Left ventricle myocardium inferior (tissue), 1 donor: ENCODE data around the gene SLC22A12. TPM values are rescaled to one million over a fixed set of nuclear protein-coding genes. Genes with fewer than 3 reads are reported as not detected.

Experiments
- DNase-seq: peaks from one replicate; pipeline ENCODE4 v3.0.0-alpha.2; 2020
- H3K27ac ChIP-seq: fragments of 200-600 bp; replicated peaks from 2 replicates; pipeline ENCODE4 v1.8.0; 2021
- H3K27me3 ChIP-seq: fragments of 200-600 bp; 2 replicates; pipeline ENCODE4 v1.8.0; 2021; ENCODE audit warnings: low read depth
- H3K36me3 ChIP-seq: fragments of 200-600 bp; 2 replicates; pipeline ENCODE4 v1.8.0; 2021
- H3K4me1 ChIP-seq: fragments of 200-600 bp; 2 replicates; pipeline ENCODE4 v1.8.0; 2021
- H3K4me3 ChIP-seq: fragments of 200-600 bp; 2 replicates; pipeline ENCODE4 v1.8.0; 2021; ENCODE audit warnings: mild to moderate bottlenecking, moderate library complexity
- H3K9me3 ChIP-seq: fragments of 200-600 bp; replicated peaks from 2 replicates; pipeline ENCODE4 v1.8.0; 2021
- CTCF ChIP-seq: fragments of 200-600 bp; IDR thresholded peaks from 2 replicates; pipeline ENCODE4 v1.8.0; 2021; ENCODE audit warnings: antibody characterized with exemption, mild to moderate bottlenecking, borderline replicate concordance
- intact Hi-C: fragments of 100-400 bp; cut with micrococcal nuclease; formaldehyde crosslinking; loops from one replicate; pipeline ENCODE4 v1.11.0; 2022
- total RNA-seq: library from RNA; stranded (reverse); fragmentation: NEBNext Ultra II Directional; extraction: Animal tissue kit (Norgen Biotek cat#: 25700); gene quantifications from one replicate; pipeline ENCODE4 v1.2.1, GENCODE V29; 2021
- donor health status: DM: no; HTN: yes; CAD: no; lungs with severe emphysema.

SLC22A12 gene
- total RNA-seq, 1 donor from 2014 or later = not detected

- Histone ChIP-seq H3K27ac (no peak overlapping the region), H3K4me1 (peaks cover 12% of the 10 kb centered on the region), H3K36me3 (no peaks in the 10 kb centered on the region), H3K4me3 (no peak overlapping the region), H3K27me3 (peaks cover 9% of the 10 kb centered on the region), H3K9me3 (no peaks in the 10 kb centered on the region)
- no peak for DNase-seq
- no peak for TF ChIP-seq CTCF
- intact Hi-C loops = no loop called here
Measured at GRCh38 chr11:64568584-64569140, 22.4 kb upstream of the SLC22A12 start.

GRCh38 chr11:64569300-64569970, 21.6 kb upstream of the SLC22A12 start:
- Histone ChIP-seq H3K36me3 (no peaks in the 10 kb centered on the region), H3K4me1 (peaks cover 12% of the 10 kb centered on the region), H3K27ac (no peak overlapping the region), H3K9me3 (no peaks in the 10 kb centered on the region), H3K27me3 (peaks cover 9% of the 10 kb centered on the region), H3K4me3 (no peak overlapping the region)
- intact Hi-C loops = no loop called here
- no peak for TF ChIP-seq CTCF
- DNase-seq = no peak

- peaks cover 12% of the 10 kb centered on the region for H3K4me1 ChIP-seq
- intact Hi-C loops = no loop called here
- H3K27ac ChIP-seq = no peak overlapping the region
- no peaks in the 10 kb centered on the region for H3K36me3 ChIP-seq
- DNase-seq = no peak
- H3K27me3 ChIP-seq = peaks cover 9% of the 10 kb centered on the region
- no peak for TF ChIP-seq CTCF
- H3K4me3 ChIP-seq = no peak overlapping the region
- no peaks in the 10 kb centered on the region for H3K9me3 ChIP-seq
Measured at GRCh38 chr11:64570341-64570740, 20.7 kb upstream of the SLC22A12 start.

GRCh38 chr11:64571050-64571409, 20.0 kb upstream of the SLC22A12 start:
- peaks cover 9% of the 10 kb centered on the region for H3K27me3 ChIP-seq
- H3K27ac ChIP-seq = no peak overlapping the region
- H3K9me3 ChIP-seq = no peaks in the 10 kb centered on the region
- peaks cover 10% of the 10 kb centered on the region for H3K4me1 ChIP-seq
- no peaks in the 10 kb centered on the region for H3K36me3 ChIP-seq
- TF ChIP-seq CTCF = no peak
- intact Hi-C loops = no loop called here
- DNase-seq = no peak
- H3K4me3 ChIP-seq = no peak overlapping the region

- Histone ChIP-seq H3K27me3 (peaks cover 9% of the 10 kb centered on the region), H3K36me3 (no peaks in the 10 kb centered on the region), H3K4me3 (no peak overlapping the region), H3K9me3 (no peaks in the 10 kb centered on the region), H3K4me1 (peaks cover 6% of the 10 kb centered on the region), H3K27ac (no peak overlapping the region)
- TF ChIP-seq CTCF = no peak
- DNase-seq = no peak
- intact Hi-C loops = no loop called here
Measured at GRCh38 chr11:64571410-64572091, 19.5 kb upstream of the SLC22A12 start.
